ENCODE results near the gene SLC35D1. TPM values are rescaled to one million over a fixed set of nuclear protein-coding genes. Genes with fewer than 3 reads are reported as not detected.
A peak's percentile ranks its signal among the peaks of the same experiment; 100 is the strongest.

The SLC35D1 gene
- total and polyA plus RNA-seq, 2 of the 13 experiments (the other 11 are each of a cell fraction or from before 2014, with no cell fraction given), result 12.4 to 41.5 TPM

- POLR2A ChIA-PET, result interaction anchor here (1.4 to 1.9 kb wide), 2 partner anchors 128 to 379 kb away, joined by 5 to 20 read pairs; partner anchors contain the start of genes DNAI4 and MIER1
- FAIRE-seq (peak; percentile 64), ATAC-seq (peak; percentile 41), DNase-seq (ENCODE audit: low spot score) (peak; percentile 44)
- Histone ChIP-seq H3K36me3 (replicated peaks in 1 of 2; ENCODE audit: control insufficient read depth in 1 of 2, insufficient read depth in 2 of 2, low read length in 2 of 2) (peaks cover 2 to 17% of the 10 kb centered on the region in 2 experiments), H3K4me3 (replicated peaks in 1 of 3; ENCODE audit: insufficient read depth in 1 of 3, low read depth in 2 of 3, low read length in 3 of 3) (peak overlapping the region; percentile 85 to 96 (median 88)), H3K4me1 (ENCODE audit: insufficient read depth, low read length) (peaks cover 30% of the 10 kb centered on the region), H3K9me3 (ENCODE audit: low read length) (no peaks in the 10 kb centered on the region), H2AFZ (ENCODE audit: low read length) (no peak overlapping the region), H3K9ac (ENCODE audit: insufficient read depth, low read depth, low read length) (peak overlapping the region; percentile 96), H3K79me2 (ENCODE audit: insufficient read depth, low read length) (peaks cover 35% of the 10 kb centered on the region), H3K27me3 (ENCODE audit: control insufficient read depth in 1 of 2, insufficient read depth in 2 of 2, low read length in 2 of 2) (no peaks in the 10 kb centered on the region; a peak in 1 of 5 replicates), H4K20me1 (ENCODE audit: insufficient read depth, low read length) (peaks cover 3% of the 10 kb centered on the region; the same call in 1 of the 2 replicates), H3K27ac (ENCODE audit: extremely low read length, insufficient read depth, low read length) (peak overlapping the region; percentile 98), H3K4me2 (ENCODE audit: low read depth, low read length) (peak overlapping the region; percentile 92)
- intact Hi-C loops (cut with micrococcal nuclease; ENCODE audit: unreplicated experiment) (loop anchor here (1.0 to 2.0 kb wide), 2 partner anchors 96 to 122 kb away; no protein-coding TSS in a partner anchor), in situ Hi-C loops (cut with HindIII; ENCODE audit: extremely low pct_ligation_motif_present, low pct_unique_long_range_greater_than_20kb) (loop anchor here (5.0 kb wide), 1 partner anchor 126 kb away; no protein-coding TSS in a partner anchor)
- WGBS (ENCODE audit: low lambda C conversion rate), result 2% methylated on average over 23 of the region's 25 CpGs
- no TSS peak for BruUV-seq (replicated peaks)
- CTCF ChIA-PET (ENCODE audit: low intra/inter-chr PET ratio, low total read pairs), result no interaction called here
- no peak for TF ChIP-seq NCOA1 (CRISPR knock-in tag; IDR thresholded peaks at IDR 0.05)
- TF ChIP-seq FOXP1 (IDR thresholded peaks at IDR 0.05), result no peak
- 0 out of 2 replicates have a peak, but pooled peaks have one; percentile 20 for TF ChIP-seq FOXP1 (CRISPR knock-in tag; IDR thresholded peaks at IDR 0.05)
- no peak for TF ChIP-seq TEF (CRISPR knock-in tag; IDR thresholded peaks at IDR 0.05)
- TF ChIP-seq ATF4 (CRISPR knock-in tag; IDR thresholded peaks at IDR 0.05), result no peak
- TF ChIP-seq ZNF589 (CRISPR knock-in tag; conservative IDR thresholded peaks at IDR 0.05), result no peak
- TF ChIP-seq GTF3A (CRISPR knock-in tag; conservative IDR thresholded peaks at IDR 0.05), result 0 out of 2 replicates have a peak, but pooled peaks have one; percentile 14
- TF ChIP-seq CENPBD1 (CRISPR knock-in tag; IDR thresholded peaks at IDR 0.05; ENCODE audit: borderline replicate concordance, low read depth), result no peak
- TF ChIP-seq MIXL1 (CRISPR knock-in tag; IDR thresholded peaks at IDR 0.05), result 0 out of 2 replicates have a peak, but pooled peaks have one; percentile 13
- no peak for TF ChIP-seq HDAC2 (CRISPR knock-in tag; IDR thresholded peaks at IDR 0.05)
- no peak for TF ChIP-seq ETV6 (CRISPR knock-in tag; conservative IDR thresholded peaks at IDR 0.05)
- no peak for TF ChIP-seq TAF1 (CRISPR knock-in tag; IDR thresholded peaks at IDR 0.05)
- TF ChIP-seq ZNF775 (CRISPR knock-in tag; IDR thresholded peaks at IDR 0.05; ENCODE audit: borderline replicate concordance), result no peak
- no peak for TF ChIP-seq PREB (CRISPR knock-in tag; IDR thresholded peaks at IDR 0.05)
- no peak for TF ChIP-seq HHEX (CRISPR knock-in tag; IDR thresholded peaks at IDR 0.05)
- TF ChIP-seq NAIF1 (CRISPR knock-in tag; IDR thresholded peaks at IDR 0.05; ENCODE audit: borderline replicate concordance), result 0 out of 2 replicates have a peak, but pooled peaks have one; percentile 29
- TF ChIP-seq HES4 (CRISPR knock-in tag; IDR thresholded peaks at IDR 0.05; ENCODE audit: borderline replicate concordance), result 0 out of 2 replicates have a peak, but pooled peaks have one; percentile 17
- no peak for TF ChIP-seq ZNF460 (CRISPR knock-in tag; IDR thresholded peaks at IDR 0.05; ENCODE audit: borderline replicate concordance)
- TF ChIP-seq ZNF678 (CRISPR knock-in tag; IDR thresholded peaks at IDR 0.05), result no peak
- no peak for TF ChIP-seq TSC22D2 (CRISPR knock-in tag; IDR thresholded peaks at IDR 0.05; ENCODE audit: borderline replicate concordance)
- no peak for TF ChIP-seq ZBTB8A (CRISPR knock-in tag; IDR thresholded peaks at IDR 0.05; ENCODE audit: borderline replicate concordance, low read depth)
- no peak for TF ChIP-seq CEBPG (CRISPR knock-in tag; IDR thresholded peaks at IDR 0.05)
- TF ChIP-seq MEIS1 (CRISPR knock-in tag; IDR thresholded peaks at IDR 0.05; ENCODE audit: borderline replicate concordance), result 0 out of 2 replicates have a peak, but pooled peaks have one; percentile 19
Measured at GRCh38 chr1:67052741-67053534, 1.0 kb downstream of the SLC35D1 start.
